HG03159 (cell line): ENCODE data around the gene HSF5.
"Not testable (repeated sequence)": the region's sequence is repeated elsewhere in the genome, so short reads cannot be mapped to it uniquely, and the experiment has no call there.

Experiments used
- ATAC-seq: cut with Tn5 transposase; IDR thresholded peaks from one replicate; pipeline ENCODE4 v1.9.1; 2021; ENCODE audit warnings: mild to moderate bottlenecking, moderate library complexity; ENCODE audit not compliant: unreplicated experiment

HSF5 gene

GRCh38 chr17:58414596-58414997 lies 73.6 kb downstream of the HSF5 start:
- ATAC-seq, result no peak

- no peak for ATAC-seq
These were observed 74.5 kb downstream of the HSF5 start for GRCh38 chr17:58413684-58414083.

- ATAC-seq, result no peak
These were observed 75.1 kb downstream of the HSF5 start for GRCh38 chr17:58412961-58413586.

GRCh38 chr17:58412064-58412703 lies 76.0 kb downstream of the HSF5 start:
- ATAC-seq, result no peak

GRCh38 chr17:58411408-58411894 lies 76.8 kb downstream of the HSF5 start:
- ATAC-seq, result no peak

- ATAC-seq, result no peak
These were observed 77.3 kb downstream of the HSF5 start for GRCh38 chr17:58410714-58411407.

GRCh38 chr17:58409432-58409831 lies 78.8 kb downstream of the HSF5 start:
- no peak for ATAC-seq

- ATAC-seq, result no peak
These were observed 84.9 kb downstream of the HSF5 start for GRCh38 chr17:58403311-58403710.

- no peak for ATAC-seq
These were observed 85.5 kb downstream of the HSF5 start for GRCh38 chr17:58402679-58403078.

- ATAC-seq, result no peak
These were observed 86.2 kb downstream of the HSF5 start for GRCh38 chr17:58402047-58402446.

- ATAC-seq, result no peak
These were observed 86.9 kb downstream of the HSF5 start for GRCh38 chr17:58401287-58401686.

- no peak for ATAC-seq
These were observed 87.4 kb downstream of the HSF5 start for GRCh38 chr17:58400826-58401225.

GRCh38 chr17:58399974-58400373 lies 88.2 kb downstream of the HSF5 start:
- no peak for ATAC-seq

- ATAC-seq, result no peak
These were observed 89.5 kb downstream of the HSF5 start for GRCh38 chr17:58398574-58399266.

GRCh38 chr17:58397421-58397820 lies 90.8 kb downstream of the HSF5 start:
- ATAC-seq, result not testable (repeated sequence)

GRCh38 chr17:58396173-58396572 lies 92.0 kb downstream of the HSF5 start:
- ATAC-seq, result no peak

GRCh38 chr17:58394534-58395223 lies 93.5 kb downstream of the HSF5 start:
- ATAC-seq, result no peak

- ATAC-seq, result no peak
These were observed 96.8 kb downstream of the HSF5 start for GRCh38 chr17:58391302-58391984.

GRCh38 chr17:58390884-58391283 lies 97.3 kb downstream of the HSF5 start:
- no peak for ATAC-seq
